ENCODE results near the gene EHBP1L1.

- no peak for TF ChIP-seq CTCF (IDR thresholded peaks at IDR 0.05; ENCODE audit: insufficient read depth, low read depth, low read length)
- TF ChIP-seq EZH2 (IDR thresholded peaks at IDR 0.05; ENCODE audit: insufficient read depth, low read length) = no peak
Measured at GRCh38 chr11:65576867-65577755, 1.3 kb downstream of the EHBP1L1 start.
